B cell (primary cell): ENCODE data around the gene SMARCC1. TPM values are rescaled to one million over a fixed set of nuclear protein-coding genes. Genes with fewer than 3 reads are reported as not detected.

Experiments used
- ATAC-seq: fragments of 200-7000 bp; cut with Tn5 transposase; one replicate; pipeline ENCODE4 v1.10.0; 2021; ENCODE audit warnings: low read depth, mild to moderate bottlenecking, moderate number of reproducible peaks, moderate library complexity
- CTCF ChIA-PET: fragments of 350-600 bp; sonication (Branson Sonifier 250); formaldehyde crosslinking; loops from one replicate; lab custom pipeline; 2021; ENCODE audit warnings: antibody characterized with exemption, inconsistent platforms; lab: Charles Lee
- POLR2A ChIA-PET: fragments of 350-600 bp; sonication (Branson Sonifier 250); formaldehyde crosslinking; loops from one replicate; lab custom pipeline; 2021; ENCODE audit warnings: antibody characterized with exemption; lab: Charles Lee
- DNase-seq: peaks from one replicate; pipeline ENCODE4 v3.0.0; 2013
- H2AFZ ChIP-seq: 2 replicates; pipeline ENCODE4 v1.6.1; 2012; ENCODE audit warnings: mild to moderate bottlenecking, low read depth, low read length; ENCODE audit not compliant: insufficient read depth, poor library complexity, severe bottlenecking
- H3K27ac ChIP-seq, 2 donors: 1 replicate in 1 of 2; 2 replicates in 1 of 2; pipeline ENCODE4 v1.5.1; 2012 to 2013; ENCODE audit warnings: low read length in 2 of 2, mild to moderate bottlenecking in 2 of 2, moderate library complexity in 1 of 2
- H3K27me3 ChIP-seq, 4 experiments: fragments of 200-600 bp in 1 of 4; sonication (generic) in 1 of 4; replicated peaks in 1 of 4; 1 replicate in 2 of 4; 2 replicates in 2 of 4; pipeline versions ENCODE4 v1.6.1 to v1.7.0; 2013 to 2016; ENCODE audit warnings: low read length in 3 of 4, mild to moderate bottlenecking in 2 of 4, mixed read lengths in 1 of 4, moderate library complexity in 1 of 4; ENCODE audit not compliant: insufficient read depth in 4 of 4, control insufficient read depth in 3 of 4; ENCODE audit errors: control extremely low read depth in 1 of 4
- H3K36me3 ChIP-seq, 2 experiments: replicated peaks in 1 of 2; 1 replicate in 1 of 2; 2 replicates in 1 of 2; pipeline versions ENCODE4 v1.6.1 to v1.7.1; 2013; ENCODE audit warnings: low read length in 1 of 2; ENCODE audit not compliant: insufficient read depth in 2 of 2, control insufficient read depth in 1 of 2; ENCODE audit errors: control extremely low read depth in 1 of 2, extremely low read depth in 1 of 2
- H3K4me1 ChIP-seq, 2 donors: fragments of 200-600 bp in 1 of 2; sonication (generic) in 1 of 2; 1 replicate in 1 of 2; 2 replicates in 1 of 2; pipeline versions ENCODE4 v1.5.1 to v1.6.1; 2013 to 2017; ENCODE audit warnings: low read length in 2 of 2; ENCODE audit not compliant: control insufficient read depth in 2 of 2, insufficient read depth in 2 of 2
- H3K4me2 ChIP-seq: replicated peaks from 2 replicates; pipeline ENCODE3; 2012; ENCODE audit warnings: mild to moderate bottlenecking, low read depth, low read length; ENCODE audit not compliant: poor library complexity, severe bottlenecking
- H3K4me3 ChIP-seq, 5 experiments: fragments of 200-600 bp in 1 of 5; sonication (generic) in 1 of 5; 1 replicate in 3 of 5; 2 replicates in 2 of 5; pipeline versions ENCODE4 v1.5.1 to v1.7.0; 2011 to 2016; ENCODE audit warnings: low read length in 4 of 5, mild to moderate bottlenecking in 4 of 5, low read depth in 2 of 5, control low read depth in 1 of 5, moderate library complexity in 1 of 5; ENCODE audit not compliant: insufficient read depth in 1 of 5; ENCODE audit errors: control extremely low read depth in 1 of 5, extremely low read depth in 1 of 5
- H3K79me2 ChIP-seq: fragments of 200-600 bp; sonication (generic); one replicate; pipeline ENCODE4 v1.6.0; 2016; ENCODE audit warnings: low read length; ENCODE audit not compliant: control insufficient read depth, insufficient read depth
- H3K9ac ChIP-seq: fragments of 200-600 bp; sonication (generic); 2 replicates; pipeline ENCODE4 v1.6.1; 2017; ENCODE audit warnings: mild to moderate bottlenecking, low read length, moderate library complexity
- H3K9me3 ChIP-seq, 3 donors: one replicate each; pipeline versions ENCODE4 v1.6.1 to v1.7.1; 2013; ENCODE audit warnings: low read length in 2 of 3; ENCODE audit not compliant: control insufficient read depth in 2 of 3, insufficient read depth in 1 of 3; ENCODE audit errors: control extremely low read depth in 1 of 3
- H4K20me1 ChIP-seq: 2 replicates; pipeline ENCODE4 v1.6.0; 2012; ENCODE audit warnings: mild to moderate bottlenecking, low read length; ENCODE audit not compliant: insufficient read depth, control insufficient read depth, poor library complexity, severe bottlenecking
- H3K27ac Mint-ChIP-seq: one replicate; pipeline ENCODE4 v1.8.0; 2021; ENCODE audit warnings: mixed read lengths
- H3K27me3 Mint-ChIP-seq: one replicate; pipeline ENCODE4 v1.8.0; 2021; ENCODE audit warnings: mixed read lengths
- H3K4me1 Mint-ChIP-seq: one replicate; pipeline ENCODE4 v1.8.0; 2021; ENCODE audit warnings: mixed read lengths
- H3K4me3 Mint-ChIP-seq: one replicate; pipeline ENCODE4 v1.8.0; 2021; ENCODE audit warnings: mixed read lengths
- H3K9me3 Mint-ChIP-seq: one replicate; pipeline ENCODE4 v1.8.0; 2022; ENCODE audit warnings: mixed read lengths; ENCODE audit not compliant: insufficient read depth
- EZH2 ChIP-seq: IDR thresholded peaks from 2 replicates; pipeline ENCODE4 v1.6.1; 2012; ENCODE audit warnings: borderline replicate concordance, low read depth, mild to moderate bottlenecking, moderate library complexity, low read length; ENCODE audit not compliant: insufficient read depth, poor library complexity, severe bottlenecking
- whole genome bisulfite sequencing: methylation state at CpG from one replicate; pipeline ENCODE4 v1.1.5; 2013; ENCODE audit warnings: missing lambda C conversion rate; ENCODE audit not compliant: insufficient coverage; 5-methylcytosine and 5-hydroxymethylcytosine counted together
- intact Hi-C: fragments of 100-400 bp; cut with micrococcal nuclease; formaldehyde crosslinking; loops from one replicate; pipeline ENCODE4 v1.10.0; 2022
- polyA plus RNA-seq: library from polyadenylated mRNA; depleted of rRNA; stranded (reverse); fragments of >200 nt; gene quantifications from 2 replicates; pipeline ENCODE4 v1.2.3, GENCODE V29; 2012
- total RNA-seq, 2 donors: library from RNA; stranded (reverse); fragments of 120-200 nt in 1 of 2; gene quantifications; 1 replicate in 1 of 2; 2 replicates in 1 of 2; pipeline versions ENCODE4 v1.2.3 to v1.2.4, GENCODE V29; 2013 to 2022
- TF ChIP-seq, protein P1 (sequence below): fragments of 200-600 bp; IDR thresholded peaks from one replicate; pipeline ENCODE4 v1.8.0; 2022; ENCODE audit warnings: antibody characterized with exemption, mild to moderate bottlenecking

SMARCC1 gene
- total and polyA plus RNA-seq, 2 donors (not counting 1 experiment from before 2014, with no cell fraction given) = 13.1 to 155 TPM

DNA sequence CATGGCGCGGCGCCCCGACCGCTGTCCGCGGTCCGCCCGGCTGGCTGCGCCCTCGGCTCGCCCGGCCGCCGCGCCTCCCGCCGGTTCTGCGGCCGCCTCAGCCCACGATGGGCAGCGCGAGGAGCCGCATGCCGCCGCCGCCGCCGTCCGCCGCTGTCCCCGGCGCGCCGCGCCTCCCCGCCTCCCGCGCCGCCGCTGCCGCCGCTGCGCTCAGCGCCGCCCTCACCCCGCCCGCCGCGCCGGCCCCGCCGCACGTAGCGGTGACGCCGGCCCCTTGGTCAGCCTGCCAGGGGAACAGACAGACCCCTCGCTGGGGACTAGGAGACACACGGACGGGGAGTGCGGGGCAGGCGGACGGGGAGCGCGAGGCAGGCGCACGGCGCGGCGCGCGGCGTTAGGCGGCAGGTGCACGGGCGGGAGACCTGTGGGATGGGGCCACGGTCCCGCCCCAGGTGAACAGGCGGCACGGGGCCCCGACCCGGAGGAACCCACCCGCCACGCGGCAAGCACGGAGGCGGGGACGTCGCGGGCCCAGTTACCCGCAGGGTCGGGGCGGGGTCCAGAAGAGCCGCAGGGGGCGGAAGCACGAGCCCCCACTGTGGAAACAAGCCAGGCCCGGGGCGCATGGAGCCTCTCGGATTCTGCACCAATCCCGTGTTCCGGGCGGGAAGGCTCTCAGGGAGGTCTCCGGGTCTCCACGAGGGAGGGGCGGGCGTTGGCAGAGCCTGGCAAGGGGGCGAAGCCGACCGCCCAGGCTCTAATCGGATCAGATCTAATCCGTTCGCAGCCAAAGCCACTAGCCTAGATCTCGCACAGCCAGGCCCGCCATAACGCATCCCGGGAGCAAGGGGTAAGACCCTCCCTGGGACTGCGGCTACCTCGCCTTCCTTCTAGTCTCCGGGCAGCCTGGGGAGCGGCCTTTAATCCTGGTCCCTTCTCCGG, 202.7 kb downstream of the SMARCC1 start, which contains the start of gene CSPG5:
CSPG5 (minus strand) TSS at position 175 of the 942 bp plus-strand sequence; CDS start at position 3, 172 bp downstream.
- Histone ChIP-seq H3K27me3 (peaks cover 0 to 34% (median 22%) of the 10 kb centered on the region in 4 experiments), H3K4me2 (peak within 1 kb of the TSS; percentile 92), H4K20me1 (no peaks in the 10 kb centered on the region), H3K4me1 (peaks cover 15% of the 10 kb centered on the region in 2 donors), H3K36me3 (no peaks in the 10 kb centered on the region), H3K9ac (peak within 1 kb of the TSS; percentile 64), H3K27ac (no peak within 1 kb of the TSS), H2AFZ (peak within 1 kb of the TSS; percentile 74), H3K79me2 (no peaks in the 10 kb centered on the region), H3K4me3 (peak within 1 kb of the TSS in 4 of 5 experiments; percentile 26 to 71 (median 62)), H3K9me3 (peaks cover 0 to 9% (median 0%) of the 10 kb centered on the region in 3 donors)
- intact Hi-C loops = no loop called here
- ChIA-PET CTCF (no interaction called here), POLR2A (interaction anchor here (0.7 kb wide), 1 partner anchor 202 kb away, joined by 3 read pairs; no protein-coding TSS in a partner anchor)
- H3K27ac Mint-ChIP-seq = no peak within 1 kb of the TSS
- no peaks in the 10 kb centered on the region for H3K9me3 Mint-ChIP-seq
- no peaks in the 10 kb centered on the region for H3K4me1 Mint-ChIP-seq
- TF ChIP-seq, protein P1, sequence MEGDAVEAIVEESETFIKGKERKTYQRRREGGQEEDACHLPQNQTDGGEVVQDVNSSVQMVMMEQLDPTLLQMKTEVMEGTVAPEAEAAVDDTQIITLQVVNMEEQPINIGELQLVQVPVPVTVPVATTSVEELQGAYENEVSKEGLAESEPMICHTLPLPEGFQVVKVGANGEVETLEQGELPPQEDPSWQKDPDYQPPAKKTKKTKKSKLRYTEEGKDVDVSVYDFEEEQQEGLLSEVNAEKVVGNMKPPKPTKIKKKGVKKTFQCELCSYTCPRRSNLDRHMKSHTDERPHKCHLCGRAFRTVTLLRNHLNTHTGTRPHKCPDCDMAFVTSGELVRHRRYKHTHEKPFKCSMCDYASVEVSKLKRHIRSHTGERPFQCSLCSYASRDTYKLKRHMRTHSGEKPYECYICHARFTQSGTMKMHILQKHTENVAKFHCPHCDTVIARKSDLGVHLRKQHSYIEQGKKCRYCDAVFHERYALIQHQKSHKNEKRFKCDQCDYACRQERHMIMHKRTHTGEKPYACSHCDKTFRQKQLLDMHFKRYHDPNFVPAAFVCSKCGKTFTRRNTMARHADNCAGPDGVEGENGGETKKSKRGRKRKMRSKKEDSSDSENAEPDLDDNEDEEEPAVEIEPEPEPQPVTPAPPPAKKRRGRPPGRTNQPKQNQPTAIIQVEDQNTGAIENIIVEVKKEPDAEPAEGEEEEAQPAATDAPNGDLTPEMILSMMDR = no peak
- TF ChIP-seq EZH2 = peak; percentile 76
- peak within 1 kb of the TSS; percentile 78 for H3K4me3 Mint-ChIP-seq
- DNase-seq = peak; percentile 55
- WGBS = 5% methylated on average over 121 of the region's 121 CpGs
- peak; percentile 41 for ATAC-seq
- peaks cover 18% of the 10 kb centered on the region for H3K27me3 Mint-ChIP-seq
